ENCODE results near the gene HIVEP1. TPM values are rescaled to one million over a fixed set of nuclear protein-coding genes. Genes with fewer than 3 reads are reported as not detected.

Gene HIVEP1
- total RNA-seq, 2 donors from 2014 or later: 12.5 to 15.2 TPM

- 93 to 94% methylated on average over 5 of the region's 5 CpGs for WGBS, 2 donors
- TF ChIP-seq CTCF (IDR thresholded peaks at IDR 0.05): no peak
- TF ChIP-seq POLR2A (IDR thresholded peaks at IDR 0.05): no peak
- intact Hi-C loops (cut with DNase I): no loop called here
- Histone ChIP-seq H3K4me3 (no peak overlapping the region), H3K27ac (no peak overlapping the region), H3K4me1 (no peaks in the 10 kb centered on the region), H3K36me3 (replicated peaks in 1 of 2; ENCODE audit: insufficient read depth in 1 of 2, low read depth in 2 of 2) (no peaks in the 10 kb centered on the region), H3K9me3 (no peaks in the 10 kb centered on the region), H3K27me3 (no peaks in the 10 kb centered on the region)
- DNase-seq (no peak), ATAC-seq (no peak)
These were observed 12.9 kb upstream of the HIVEP1 start for GRCh38 chr6:11999246-11999645.

GRCh38 chr6:12000174-12000573, 11.9 kb upstream of the HIVEP1 start:
- H3K27me3 ChIP-seq: no peaks in the 10 kb centered on the region
- H3K4me1 ChIP-seq: no peaks in the 10 kb centered on the region
- no peaks in the 10 kb centered on the region for H3K36me3 ChIP-seq (replicated peaks in 1 of 2; ENCODE audit: insufficient read depth in 1 of 2, low read depth in 2 of 2)
- TF ChIP-seq CTCF (IDR thresholded peaks at IDR 0.05) (no peak), POLR2A (IDR thresholded peaks at IDR 0.05) (no peak)
- ATAC-seq (no peak), DNase-seq (no peak)
- H3K9me3 ChIP-seq: no peaks in the 10 kb centered on the region
- no peak overlapping the region for H3K4me3 ChIP-seq
- H3K27ac ChIP-seq: no peak overlapping the region
- intact Hi-C loops (cut with DNase I): no loop called here

- Histone ChIP-seq H3K36me3 (replicated peaks in 1 of 2; ENCODE audit: insufficient read depth in 1 of 2, low read depth in 2 of 2) (no peaks in the 10 kb centered on the region), H3K4me3 (no peak overlapping the region), H3K27ac (no peak overlapping the region), H3K27me3 (no peaks in the 10 kb centered on the region), H3K9me3 (no peaks in the 10 kb centered on the region), H3K4me1 (no peaks in the 10 kb centered on the region)
- WGBS, 2 donors: 53 to 68% methylated on average over 4 of the region's 4 CpGs
- TF ChIP-seq POLR2A (IDR thresholded peaks at IDR 0.05) (no peak), CTCF (IDR thresholded peaks at IDR 0.05) (no peak)
- no peak for ATAC-seq
- intact Hi-C loops (cut with DNase I): no loop called here
- DNase-seq: peak in 2 of 4 donors; percentile 9 to 15
These were observed 11.0 kb upstream of the HIVEP1 start for GRCh38 chr6:12001004-12001705.

- ATAC-seq (no peak), DNase-seq (no peak)
- peaks cover 2% of the 10 kb centered on the region for H3K4me1 ChIP-seq
- H3K9me3 ChIP-seq: no peaks in the 10 kb centered on the region
- intact Hi-C loops (cut with DNase I): no loop called here
- H3K4me3 ChIP-seq: no peak overlapping the region
- H3K27me3 ChIP-seq: no peaks in the 10 kb centered on the region
- H3K36me3 ChIP-seq (replicated peaks in 1 of 2; ENCODE audit: insufficient read depth in 1 of 2, low read depth in 2 of 2): no peaks in the 10 kb centered on the region
- 70 to 77% methylated on average over 6 of the region's 6 CpGs for WGBS, 2 donors
- no peak overlapping the region for H3K27ac ChIP-seq
- TF ChIP-seq POLR2A (IDR thresholded peaks at IDR 0.05): no peak
- TF ChIP-seq CTCF (IDR thresholded peaks at IDR 0.05): no peak
These were observed 10.2 kb upstream of the HIVEP1 start for GRCh38 chr6:12001706-12002435.

Measured in body of pancreas (tissue), 4 donors.